Measurements from ENCODE around the gene HAUS5.
"Not testable (repeated sequence)": the region's sequence is repeated elsewhere in the genome, so short reads cannot be mapped to it uniquely, and the experiment has no call there.

HAUS5 gene

GRCh38 chr19:35648017-35648961 is 35.8 kb downstream of the HAUS5 start, which contains the start of gene COX6B1:
TSS of gene COX6B1 (plus strand) at chr19:35648323. CDS start at chr19:35651244, 2,921 bp downstream.
- no peaks in the 10 kb centered on the region for H4K20me1 ChIP-seq (ENCODE audit: insufficient read depth, low read length)
- TF ChIP-seq EZH2phosphoT487 (IDR thresholded peaks at IDR 0.05; ENCODE audit: low read depth) (no peak), CTCF (IDR thresholded peaks at IDR 0.05; ENCODE audit: low read depth, low read length) (no peak)
- H3K4me2 ChIP-seq (ENCODE audit: low read length) = peak within 1 kb of the TSS; percentile 99
- H3K9me3 ChIP-seq (ENCODE audit: insufficient read depth, low read length) = no peaks in the 10 kb centered on the region
- H2AFZ ChIP-seq (ENCODE audit: low read depth, low read length) = peak within 1 kb of the TSS; percentile 6; the same call in 1 of the 2 replicates
- peak within 1 kb of the TSS; percentile 91 for H3K4me3 ChIP-seq (ENCODE audit: low read length)
- H3K4me1 ChIP-seq (ENCODE audit: low read length) = peaks cover 11% of the 10 kb centered on the region
- peaks cover 31% of the 10 kb centered on the region for H3K79me2 ChIP-seq (ENCODE audit: low read length)
- peak within 1 kb of the TSS; percentile 84 for H3K9ac ChIP-seq (ENCODE audit: low read length)
- H3K27me3 ChIP-seq (ENCODE audit: low read depth, low read length) = no peaks in the 10 kb centered on the region
- H3K27ac ChIP-seq (ENCODE audit: low read length) = peak within 1 kb of the TSS; percentile 25
- H3K36me3 ChIP-seq (replicated peaks; ENCODE audit: low read depth, low read length) = peaks cover 8% of the 10 kb centered on the region

- no peak overlapping the region for H3K27ac ChIP-seq (ENCODE audit: low read length)
- no peaks in the 10 kb centered on the region for H3K27me3 ChIP-seq (ENCODE audit: low read depth, low read length)
- no peaks in the 10 kb centered on the region for H4K20me1 ChIP-seq (ENCODE audit: insufficient read depth, low read length)
- H3K9ac ChIP-seq (ENCODE audit: low read length) = no peak overlapping the region
- H3K4me3 ChIP-seq (ENCODE audit: low read length) = no peak overlapping the region
- peaks cover 31% of the 10 kb centered on the region for H3K79me2 ChIP-seq (ENCODE audit: low read length)
- peaks cover 16% of the 10 kb centered on the region for H3K36me3 ChIP-seq (replicated peaks; ENCODE audit: low read depth, low read length)
- no peak overlapping the region for H2AFZ ChIP-seq (ENCODE audit: low read depth, low read length)
- H3K9me3 ChIP-seq (ENCODE audit: insufficient read depth, low read length) = no peaks in the 10 kb centered on the region
- H3K4me2 ChIP-seq (ENCODE audit: low read length) = no peak overlapping the region
- H3K4me1 ChIP-seq (ENCODE audit: low read length) = peaks cover 5% of the 10 kb centered on the region
- no peak for TF ChIP-seq EZH2phosphoT487 (IDR thresholded peaks at IDR 0.05; ENCODE audit: low read depth)
- TF ChIP-seq CTCF (IDR thresholded peaks at IDR 0.05; ENCODE audit: low read depth, low read length) = no peak
These were observed 38.0 kb downstream of the HAUS5 start for GRCh38 chr19:35650581-35650980.

- H3K4me2 ChIP-seq (ENCODE audit: low read length); H3K9me3 ChIP-seq (ENCODE audit: insufficient read depth, low read length); H3K9ac ChIP-seq (ENCODE audit: low read length); H3K4me1 ChIP-seq (ENCODE audit: low read length); H3K27ac ChIP-seq (ENCODE audit: low read length); H4K20me1 ChIP-seq (ENCODE audit: insufficient read depth, low read length); H2AFZ ChIP-seq (ENCODE audit: low read depth, low read length); H3K4me3 ChIP-seq (ENCODE audit: low read length); H3K27me3 ChIP-seq (ENCODE audit: low read depth, low read length): not testable (repeated sequence)
- Histone ChIP-seq H3K79me2 (ENCODE audit: low read length) (peaks cover 15% of the 10 kb centered on the region), H3K36me3 (replicated peaks; ENCODE audit: low read depth, low read length) (peaks cover 38% of the 10 kb centered on the region)
These were observed 42.3 kb downstream of the HAUS5 start for GRCh38 chr19:35654828-35655227.

GRCh38 chr19:35655600-35655999 is 43.1 kb downstream of the HAUS5 start:
- Histone ChIP-seq H3K9me3 (ENCODE audit: insufficient read depth, low read length) (no peaks in the 10 kb centered on the region), H3K79me2 (ENCODE audit: low read length) (peaks cover 7% of the 10 kb centered on the region), H2AFZ (ENCODE audit: low read depth, low read length) (no peak overlapping the region), H3K27ac (ENCODE audit: low read length) (no peak overlapping the region), H3K4me2 (ENCODE audit: low read length) (no peak overlapping the region), H4K20me1 (ENCODE audit: insufficient read depth, low read length) (no peaks in the 10 kb centered on the region), H3K9ac (ENCODE audit: low read length) (no peak overlapping the region), H3K27me3 (ENCODE audit: low read depth, low read length) (no peaks in the 10 kb centered on the region), H3K4me3 (ENCODE audit: low read length) (no peak overlapping the region), H3K4me1 (ENCODE audit: low read length) (no peaks in the 10 kb centered on the region), H3K36me3 (replicated peaks; ENCODE audit: low read depth, low read length) (peaks cover 36% of the 10 kb centered on the region)
- TF ChIP-seq CTCF (IDR thresholded peaks at IDR 0.05; ENCODE audit: low read depth, low read length) (no peak), EZH2phosphoT487 (IDR thresholded peaks at IDR 0.05; ENCODE audit: low read depth) (no peak)

All from OCI-LY3 (cell line).